HG03196 (cell line): ENCODE results near the gene MAGI2.
"Not testable (repeated sequence)": the region's sequence is repeated elsewhere in the genome, so short reads cannot be mapped to it uniquely, and the experiment has no call there.

ENCODE experiments used
- ATAC-seq: cut with Tn5 transposase; IDR thresholded peaks from one replicate; pipeline ENCODE4 v1.9.1; 2021; ENCODE audit not compliant: unreplicated experiment

MAGI2 gene

GRCh38 chr7:78265071-78265470 is 1188.4 kb downstream of the MAGI2 start:
- ATAC-seq: no peak

GRCh38 chr7:78264105-78264504 is 1189.4 kb downstream of the MAGI2 start:
- no peak for ATAC-seq

- no peak for ATAC-seq
These were observed 1191.7 kb downstream of the MAGI2 start for GRCh38 chr7:78261739-78262138.

- ATAC-seq: no peak
These were observed 1192.2 kb downstream of the MAGI2 start for GRCh38 chr7:78261302-78261701.

GRCh38 chr7:78260826-78261225 is 1192.6 kb downstream of the MAGI2 start:
- ATAC-seq: no peak

GRCh38 chr7:78254726-78255055 is 1198.8 kb downstream of the MAGI2 start:
- no peak for ATAC-seq

- no peak for ATAC-seq
These were observed 1199.4 kb downstream of the MAGI2 start for GRCh38 chr7:78253850-78254725.

- no peak for ATAC-seq
These were observed 1204.6 kb downstream of the MAGI2 start for GRCh38 chr7:78248867-78249266.

- no peak for ATAC-seq
These were observed 1205.4 kb downstream of the MAGI2 start for GRCh38 chr7:78247910-78248689.

GRCh38 chr7:78240179-78240578 is 1213.3 kb downstream of the MAGI2 start:
- not testable (repeated sequence) for ATAC-seq

- ATAC-seq: no peak
These were observed 1218.8 kb downstream of the MAGI2 start for GRCh38 chr7:78234634-78235033.

- ATAC-seq: no peak
These were observed 1220.7 kb downstream of the MAGI2 start for GRCh38 chr7:78232806-78233205.

GRCh38 chr7:78226059-78226719 is 1227.3 kb downstream of the MAGI2 start:
- ATAC-seq: no peak

- no peak for ATAC-seq
These were observed 1227.9 kb downstream of the MAGI2 start for GRCh38 chr7:78225534-78225933.

- no peak for ATAC-seq
These were observed 1228.5 kb downstream of the MAGI2 start for GRCh38 chr7:78224923-78225322.

GRCh38 chr7:78223598-78223997 is 1229.9 kb downstream of the MAGI2 start:
- ATAC-seq: no peak

GRCh38 chr7:78222001-78222751 is 1231.3 kb downstream of the MAGI2 start:
- no peak for ATAC-seq

- ATAC-seq: no peak
These were observed 1232.7 kb downstream of the MAGI2 start for GRCh38 chr7:78220754-78221153.

GRCh38 chr7:78218876-78219275 is 1234.6 kb downstream of the MAGI2 start:
- no peak for ATAC-seq

GRCh38 chr7:78218051-78218450 is 1235.4 kb downstream of the MAGI2 start:
- no peak for ATAC-seq

- no peak for ATAC-seq
These were observed 1238.3 kb downstream of the MAGI2 start for GRCh38 chr7:78215199-78215598.
